Measurements from ENCODE around the gene GABPA.

DNA sequence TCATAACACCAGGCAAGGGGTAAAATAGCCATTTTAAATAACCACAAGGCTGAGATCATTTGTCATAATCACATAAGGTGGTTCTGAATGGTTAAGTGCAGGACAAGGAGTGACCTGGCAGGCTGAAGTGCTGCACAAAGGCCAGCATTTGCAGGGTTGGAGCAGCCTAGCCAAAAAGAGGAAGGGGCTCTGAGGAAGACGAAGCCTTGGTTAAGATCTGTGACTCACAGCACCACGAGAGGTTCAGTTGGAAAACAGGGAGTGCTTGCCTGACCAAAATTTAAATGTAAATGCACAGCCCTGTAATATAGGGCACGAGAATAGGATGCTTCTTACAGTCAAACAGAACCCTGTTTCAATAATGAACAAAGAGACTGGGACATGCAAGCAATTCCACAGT, 12.1 kb upstream of the GABPA start:
- TF ChIP-seq, protein P1, sequence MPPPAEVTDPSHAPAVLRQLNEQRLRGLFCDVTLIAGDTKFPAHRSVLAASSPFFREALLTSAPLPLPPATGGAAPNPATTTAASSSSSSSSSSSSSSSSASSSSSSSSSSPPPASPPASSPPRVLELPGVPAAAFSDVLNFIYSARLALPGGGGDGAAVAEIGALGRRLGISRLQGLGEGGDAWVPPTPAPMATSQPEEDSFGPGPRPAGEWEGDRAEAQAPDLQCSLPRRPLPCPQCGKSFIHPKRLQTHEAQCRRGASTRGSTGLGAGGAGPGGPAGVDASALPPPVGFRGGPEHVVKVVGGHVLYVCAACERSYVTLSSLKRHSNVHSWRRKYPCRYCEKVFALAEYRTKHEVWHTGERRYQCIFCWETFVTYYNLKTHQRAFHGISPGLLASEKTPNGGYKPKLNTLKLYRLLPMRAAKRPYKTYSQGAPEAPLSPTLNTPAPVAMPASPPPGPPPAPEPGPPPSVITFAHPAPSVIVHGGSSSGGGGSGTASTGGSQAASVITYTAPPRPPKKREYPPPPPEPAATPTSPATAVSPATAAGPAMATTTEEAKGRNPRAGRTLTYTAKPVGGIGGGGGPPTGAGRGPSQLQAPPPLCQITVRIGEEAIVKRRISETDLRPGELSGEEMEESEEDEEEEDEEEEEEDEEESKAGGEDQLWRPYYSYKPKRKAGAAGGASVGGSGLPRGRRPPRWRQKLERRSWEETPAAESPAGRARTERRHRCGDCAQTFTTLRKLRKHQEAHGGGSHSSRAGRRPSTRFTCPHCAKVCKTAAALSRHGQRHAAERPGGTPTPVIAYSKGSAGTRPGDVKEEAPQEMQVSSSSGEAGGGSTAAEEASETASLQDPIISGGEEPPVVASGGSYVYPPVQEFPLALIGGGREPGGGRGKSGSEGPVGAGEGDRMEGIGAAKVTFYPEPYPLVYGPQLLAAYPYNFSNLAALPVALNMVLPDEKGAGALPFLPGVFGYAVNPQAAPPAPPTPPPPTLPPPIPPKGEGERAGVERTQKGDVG (CRISPR knock-in tag; IDR thresholded peaks at IDR 0.05; ENCODE audit: borderline replicate concordance): no peak
- no peak for TF ChIP-seq ATF2 (CRISPR knock-in tag; IDR thresholded peaks at IDR 0.05)
- TF ChIP-seq YY1 (IDR thresholded peaks at IDR 0.05; ENCODE audit: insufficient read depth, insufficient replicate concordance, low read depth, low read length): no peak
- TF ChIP-seq MAFF (IDR thresholded peaks at IDR 0.05; ENCODE audit: low read depth, low read length): no peak
- TF ChIP-seq, protein P2, sequence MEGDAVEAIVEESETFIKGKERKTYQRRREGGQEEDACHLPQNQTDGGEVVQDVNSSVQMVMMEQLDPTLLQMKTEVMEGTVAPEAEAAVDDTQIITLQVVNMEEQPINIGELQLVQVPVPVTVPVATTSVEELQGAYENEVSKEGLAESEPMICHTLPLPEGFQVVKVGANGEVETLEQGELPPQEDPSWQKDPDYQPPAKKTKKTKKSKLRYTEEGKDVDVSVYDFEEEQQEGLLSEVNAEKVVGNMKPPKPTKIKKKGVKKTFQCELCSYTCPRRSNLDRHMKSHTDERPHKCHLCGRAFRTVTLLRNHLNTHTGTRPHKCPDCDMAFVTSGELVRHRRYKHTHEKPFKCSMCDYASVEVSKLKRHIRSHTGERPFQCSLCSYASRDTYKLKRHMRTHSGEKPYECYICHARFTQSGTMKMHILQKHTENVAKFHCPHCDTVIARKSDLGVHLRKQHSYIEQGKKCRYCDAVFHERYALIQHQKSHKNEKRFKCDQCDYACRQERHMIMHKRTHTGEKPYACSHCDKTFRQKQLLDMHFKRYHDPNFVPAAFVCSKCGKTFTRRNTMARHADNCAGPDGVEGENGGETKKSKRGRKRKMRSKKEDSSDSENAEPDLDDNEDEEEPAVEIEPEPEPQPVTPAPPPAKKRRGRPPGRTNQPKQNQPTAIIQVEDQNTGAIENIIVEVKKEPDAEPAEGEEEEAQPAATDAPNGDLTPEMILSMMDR (CRISPR knock-in tag; IDR thresholded peaks at IDR 0.05): no peak
- no peak for TF ChIP-seq CEBPB (IDR thresholded peaks at IDR 0.05; ENCODE audit: borderline replicate concordance, low read depth, low read length)
- TF ChIP-seq FOXP1 (IDR thresholded peaks at IDR 0.05): no peak
- no peak for TF ChIP-seq FOXP1 (CRISPR knock-in tag; IDR thresholded peaks at IDR 0.05)
- TF ChIP-seq PHF21A (CRISPR knock-in tag; IDR thresholded peaks at IDR 0.05): no peak
- TF ChIP-seq KAT8 (CRISPR knock-in tag; IDR thresholded peaks at IDR 0.05): no peak
- no peak for TF ChIP-seq ARID2 (CRISPR knock-in tag; IDR thresholded peaks at IDR 0.05; ENCODE audit: borderline replicate concordance)
- TF ChIP-seq, protein P3, sequence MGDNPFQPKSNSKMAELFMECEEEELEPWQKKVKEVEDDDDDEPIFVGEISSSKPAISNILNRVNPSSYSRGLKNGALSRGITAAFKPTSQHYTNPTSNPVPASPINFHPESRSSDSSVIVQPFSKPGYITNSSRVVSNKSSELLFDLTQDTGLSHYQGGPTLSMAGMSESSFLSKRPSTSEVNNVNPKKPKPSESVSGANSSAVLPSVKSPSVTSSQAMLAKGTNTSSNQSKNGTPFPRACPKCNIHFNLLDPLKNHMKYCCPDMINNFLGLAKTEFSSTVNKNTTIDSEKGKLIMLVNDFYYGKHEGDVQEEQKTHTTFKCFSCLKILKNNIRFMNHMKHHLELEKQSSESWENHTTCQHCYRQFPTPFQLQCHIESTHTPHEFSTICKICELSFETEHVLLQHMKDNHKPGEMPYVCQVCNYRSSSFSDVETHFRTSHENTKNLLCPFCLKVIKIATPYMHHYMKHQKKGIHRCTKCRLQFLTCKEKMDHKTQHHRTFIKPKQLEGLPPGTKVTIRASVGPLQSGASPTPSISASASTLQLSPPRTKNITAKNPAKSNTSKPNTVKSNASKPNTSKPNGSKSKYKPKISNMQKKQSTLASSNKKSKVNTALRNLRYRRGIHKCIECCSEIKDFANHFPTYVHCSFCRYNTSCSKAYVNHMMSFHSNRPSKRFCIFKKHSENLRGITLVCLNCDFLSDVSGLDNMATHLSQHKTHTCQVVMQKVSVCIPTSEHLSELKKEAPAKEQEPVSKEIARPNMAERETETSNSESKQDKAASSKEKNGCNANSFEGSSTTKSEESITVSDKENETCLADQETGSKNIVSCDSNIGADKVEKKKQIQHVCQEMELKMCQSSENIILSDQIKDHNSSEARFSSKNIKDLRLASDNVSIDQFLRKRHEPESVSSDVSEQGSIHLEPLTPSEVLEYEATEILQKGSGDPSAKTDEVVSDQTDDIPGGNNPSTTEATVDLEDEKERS (CRISPR knock-in tag; IDR thresholded peaks at IDR 0.05): no peak
- TF ChIP-seq NFYB (CRISPR knock-in tag; IDR thresholded peaks at IDR 0.05): no peak
